NCI-H187 treated with DMSO at 0.1 percent for 48 hours (cell line): ENCODE measurements around the gene PCDH9.

Source experiments
- DNase-seq: peaks from one replicate; lab custom pipeline; 2025; lab: John Stamatoyannopoulos, UW

The PCDH9 gene

GRCh38 chr13:67084066-67084465 lies 146.1 kb downstream of the PCDH9 start:
- DNase-seq, result no peak

- no peak for DNase-seq
Observed at GRCh38 chr13:67083519-67083918, 146.6 kb downstream of the PCDH9 start.

- DNase-seq, result no peak
Observed at GRCh38 chr13:67080351-67080750, 149.8 kb downstream of the PCDH9 start.

GRCh38 chr13:67078062-67078461 lies 152.1 kb downstream of the PCDH9 start:
- no peak for DNase-seq

- no peak for DNase-seq
Observed at GRCh38 chr13:67077132-67077531, 153.0 kb downstream of the PCDH9 start.

- no peak for DNase-seq
Observed at GRCh38 chr13:67076378-67076777, 153.8 kb downstream of the PCDH9 start.

- DNase-seq, result no peak
Observed at GRCh38 chr13:67075239-67075638, 154.9 kb downstream of the PCDH9 start.

GRCh38 chr13:67071918-67072598 lies 158.1 kb downstream of the PCDH9 start:
- no peak for DNase-seq

- DNase-seq, result no peak
Observed at GRCh38 chr13:67070306-67070705, 159.8 kb downstream of the PCDH9 start.

- DNase-seq, result no peak
Observed at GRCh38 chr13:67069117-67069767, 160.9 kb downstream of the PCDH9 start.

GRCh38 chr13:67064920-67065319 lies 165.2 kb downstream of the PCDH9 start:
- no peak for DNase-seq

- DNase-seq, result peak; percentile 55
Observed at GRCh38 chr13:67063036-67063435, 167.1 kb downstream of the PCDH9 start.

GRCh38 chr13:67062160-67062559 lies 168.0 kb downstream of the PCDH9 start:
- no peak for DNase-seq

- no peak for DNase-seq
Observed at GRCh38 chr13:67061750-67062149, 168.4 kb downstream of the PCDH9 start.

- DNase-seq, result no peak
Observed at GRCh38 chr13:67052550-67053490, 177.3 kb downstream of the PCDH9 start.

- no peak for DNase-seq
Observed at GRCh38 chr13:67049744-67050143, 180.4 kb downstream of the PCDH9 start.

- DNase-seq, result no peak
Observed at GRCh38 chr13:67048821-67049150, 181.3 kb downstream of the PCDH9 start.

GRCh38 chr13:67048084-67048820 lies 181.9 kb downstream of the PCDH9 start:
- peak; percentile 17 for DNase-seq

- DNase-seq, result no peak
Observed at GRCh38 chr13:67045357-67045756, 184.8 kb downstream of the PCDH9 start.

GRCh38 chr13:67043901-67044300 lies 186.2 kb downstream of the PCDH9 start:
- DNase-seq, result no peak

GRCh38 chr13:67042556-67042955 lies 187.6 kb downstream of the PCDH9 start:
- no peak for DNase-seq
